Kidney (tissue), 14 donors: ENCODE measurements around the gene HOXA7. TPM values are rescaled to one million over a fixed set of nuclear protein-coding genes. Genes with fewer than 3 reads are reported as not detected.

ENCODE experiments used
- DNase-seq, 5 donors: peaks; one replicate each; pipeline ENCODE4 v3.0.0-alpha.2; 2013 to 2020
- FAIRE-seq: peaks from 2 replicates; lab custom pipeline; 2012; peaks lifted over from hg19 to GRCh38; lab: Jason Lieb, UNC
- H3K27ac ChIP-seq, 2 donors: one replicate each; pipeline ENCODE4 v1.7.0; 2013; ENCODE audit warnings: low read depth in 2 of 2, low read length in 2 of 2, inconsistent platforms in 1 of 2
- H3K27me3 ChIP-seq: one replicate; pipeline ENCODE4 v1.7.1; 2013; ENCODE audit warnings: low read length, inconsistent platforms; ENCODE audit not compliant: control insufficient read depth, insufficient read depth
- H3K36me3 ChIP-seq, 3 donors: one replicate each; pipeline versions ENCODE4 v1.7.0 to v1.7.1; 2013; ENCODE audit warnings: low read length in 3 of 3, control low read depth in 1 of 3, inconsistent platforms in 1 of 3; ENCODE audit not compliant: insufficient read depth in 3 of 3, control insufficient read depth in 2 of 3
- H3K4me1 ChIP-seq, 3 donors: one replicate each; pipeline versions ENCODE4 v1.7.0 to v1.7.1; 2013; ENCODE audit warnings: low read length in 3 of 3, inconsistent platforms in 1 of 3, low read depth in 1 of 3; ENCODE audit not compliant: control insufficient read depth in 2 of 3, insufficient read depth in 2 of 3
- H3K4me3 ChIP-seq, 3 donors: one replicate each; pipeline versions ENCODE4 v1.7.0 to v1.8.1; 2013; ENCODE audit warnings: low read length in 3 of 3, control low read depth in 1 of 3, inconsistent platforms in 1 of 3
- H3K9ac ChIP-seq, 3 donors: one replicate each; pipeline versions ENCODE4 v1.7.0 to v1.7.1; 2013; ENCODE audit warnings: low read length in 3 of 3, control low read depth in 1 of 3, inconsistent platforms in 1 of 3
- H3K9me3 ChIP-seq, 3 donors: one replicate each; pipeline versions ENCODE4 v1.7.0 to v1.7.1; 2013; ENCODE audit warnings: low read length in 3 of 3, control low read depth in 1 of 3, inconsistent platforms in 1 of 3; ENCODE audit not compliant: control insufficient read depth in 2 of 3, insufficient read depth in 1 of 3
- intact Hi-C: fragments of 100-400 bp; cut with DNase I; formaldehyde crosslinking; loops from one replicate; pipeline ENCODE4 v1.11.1; 2022
- polyA plus RNA-seq: library from polyadenylated mRNA; stranded (reverse); fragments of 350-450 nt; fragmentation: Illumina TruSeq; extraction: RNeasy Lipid Tissue Mini Kit (QIAGEN cat#74804); gene quantifications from one replicate; pipeline ENCODE4 v1.2.3, GENCODE V29; 2014; ENCODE audit warnings: low read depth, low replicate concordance; ENCODE audit not compliant: insufficient read depth
- total RNA-seq: library from RNA; stranded (reverse); fragmentation: NEBNext Ultra II Directional; extraction: Animal tissue kit (Norgen Biotek cat#: 25700); gene quantifications from one replicate; pipeline ENCODE4 v1.2.1, GENCODE V29; 2021
- TF ChIP-seq, protein P1 (sequence below): IDR thresholded peaks from 3 replicates; pipeline ENCODE4 v1.5.1; 2012; ENCODE audit warnings: mild to moderate bottlenecking, moderate library complexity, borderline replicate concordance; ENCODE audit not compliant: insufficient read depth; ENCODE audit errors: extremely low read depth
- donor health status: control.
- donor health status: control.
- donor health status: control.
- donor health status: control.
- donor health status: control.
- donor health status: DM: yes; HTN: yes; CAD: no.
- donor health status: Normal renal cell carcinoma (clear cell type).

The HOXA7 gene
- total and polyA plus RNA-seq, 2 donors from 2014 or later = 23.8 to 31.3 TPM

DNA sequence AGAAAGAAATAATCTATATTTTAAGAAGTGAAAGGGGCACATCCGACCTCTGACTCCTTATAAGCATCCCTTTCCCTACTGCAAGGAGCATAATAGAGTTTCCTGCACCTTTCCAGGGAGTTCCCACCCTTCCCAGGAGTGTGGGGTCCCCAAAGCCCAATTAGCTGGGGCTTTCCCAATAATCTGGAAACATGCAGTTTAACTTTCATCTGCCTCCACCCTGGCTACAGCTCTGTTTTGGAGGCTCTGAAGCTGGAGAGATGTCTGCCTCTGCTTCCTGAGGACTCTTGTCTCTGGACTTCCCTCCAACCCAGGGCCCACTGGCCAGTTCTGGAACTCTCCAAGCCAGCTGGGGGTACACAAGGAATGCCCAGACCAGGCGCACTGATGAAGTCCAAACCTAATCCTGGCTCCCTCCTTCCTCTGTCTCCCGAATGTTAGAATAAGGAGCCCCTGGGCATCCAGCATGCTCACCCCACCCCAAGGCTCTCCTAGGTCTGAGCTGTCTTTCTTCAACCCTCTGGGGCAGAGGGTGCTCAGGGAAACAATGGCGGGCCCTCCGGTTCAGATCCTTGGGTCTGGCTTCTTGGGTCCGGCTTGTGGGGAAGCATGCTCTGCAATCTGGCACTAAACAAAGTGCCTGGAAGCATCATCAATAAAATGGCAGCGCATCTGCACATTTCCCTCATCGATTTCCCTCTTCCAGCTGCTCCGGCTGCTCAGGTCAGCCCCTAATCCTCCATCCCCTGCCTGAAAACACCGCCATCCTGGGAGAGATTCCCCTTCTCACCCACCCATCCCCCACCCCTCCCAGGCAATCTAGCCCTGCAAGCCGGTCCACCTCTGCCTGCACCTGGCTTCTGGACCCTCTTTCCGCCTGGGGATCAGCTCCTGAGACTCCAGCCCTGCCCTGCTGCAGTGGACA, 39.3 kb downstream of the HOXA7 start:
- Histone ChIP-seq H3K4me1 (peaks cover 13 to 32% (median 26%) of the 10 kb centered on the region in 3 donors), H3K9me3 (no peaks in the 10 kb centered on the region), H3K27ac (peak overlapping the region; percentile 96), H3K27me3 (no peaks in the 10 kb centered on the region), H3K4me3 (peak overlapping the region; percentile 61 to 74 (median 64)), H3K36me3 (peaks cover 0 to 2% (median 0%) of the 10 kb centered on the region in 3 donors), H3K9ac (peak overlapping the region; percentile 78 to 89 (median 79))
- DNase-seq (peak in 3 of 5 donors; percentile 61 to 76 (median 62)), FAIRE-seq (no peak)
- TF ChIP-seq, protein P1, sequence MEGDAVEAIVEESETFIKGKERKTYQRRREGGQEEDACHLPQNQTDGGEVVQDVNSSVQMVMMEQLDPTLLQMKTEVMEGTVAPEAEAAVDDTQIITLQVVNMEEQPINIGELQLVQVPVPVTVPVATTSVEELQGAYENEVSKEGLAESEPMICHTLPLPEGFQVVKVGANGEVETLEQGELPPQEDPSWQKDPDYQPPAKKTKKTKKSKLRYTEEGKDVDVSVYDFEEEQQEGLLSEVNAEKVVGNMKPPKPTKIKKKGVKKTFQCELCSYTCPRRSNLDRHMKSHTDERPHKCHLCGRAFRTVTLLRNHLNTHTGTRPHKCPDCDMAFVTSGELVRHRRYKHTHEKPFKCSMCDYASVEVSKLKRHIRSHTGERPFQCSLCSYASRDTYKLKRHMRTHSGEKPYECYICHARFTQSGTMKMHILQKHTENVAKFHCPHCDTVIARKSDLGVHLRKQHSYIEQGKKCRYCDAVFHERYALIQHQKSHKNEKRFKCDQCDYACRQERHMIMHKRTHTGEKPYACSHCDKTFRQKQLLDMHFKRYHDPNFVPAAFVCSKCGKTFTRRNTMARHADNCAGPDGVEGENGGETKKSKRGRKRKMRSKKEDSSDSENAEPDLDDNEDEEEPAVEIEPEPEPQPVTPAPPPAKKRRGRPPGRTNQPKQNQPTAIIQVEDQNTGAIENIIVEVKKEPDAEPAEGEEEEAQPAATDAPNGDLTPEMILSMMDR = no peak
- intact Hi-C loops = no loop called here

GRCh38 chr7:27116031-27116961, 40.2 kb downstream of the HOXA7 start:
- H3K4me3 ChIP-seq = peak overlapping the region; percentile 61 to 74 (median 64)
- peaks cover 13 to 31% (median 24%) of the 10 kb centered on the region in 3 donors for H3K4me1 ChIP-seq
- DNase-seq (peak; percentile 52 to 89 (median 59)), FAIRE-seq (no peak)
- H3K27me3 ChIP-seq = no peaks in the 10 kb centered on the region
- H3K9me3 ChIP-seq = no peaks in the 10 kb centered on the region
- intact Hi-C loops = no loop called here
- H3K36me3 ChIP-seq = peaks cover 0 to 2% (median 0%) of the 10 kb centered on the region in 3 donors
- TF ChIP-seq, protein P1 = no peak
- H3K9ac ChIP-seq = peak overlapping the region; percentile 79 to 89 (median 85)
- H3K27ac ChIP-seq = peak overlapping the region; percentile 96

GRCh38 chr7:27115221-27116026, 41.1 kb downstream of the HOXA7 start:
- no peaks in the 10 kb centered on the region for H3K27me3 ChIP-seq
- peaks cover 13 to 24% (median 23%) of the 10 kb centered on the region in 3 donors for H3K4me1 ChIP-seq
- FAIRE-seq (no peak), DNase-seq (peak; percentile 81 to 97 (median 95))
- H3K27ac ChIP-seq = peak overlapping the region; percentile 96
- TF ChIP-seq, protein P1 = no peak
- peaks cover 0 to 2% (median 0%) of the 10 kb centered on the region in 3 donors for H3K36me3 ChIP-seq
- H3K4me3 ChIP-seq = peak overlapping the region; percentile 61 to 74 (median 64)
- H3K9ac ChIP-seq = peak overlapping the region; percentile 79 to 89 (median 85)
- no peaks in the 10 kb centered on the region for H3K9me3 ChIP-seq
- intact Hi-C loops = no loop called here
